GM18858 (cell line): Measurements from ENCODE around the gene LRRN4CL.

Experiments used
- ATAC-seq: cut with Tn5 transposase; IDR thresholded peaks from one replicate; pipeline ENCODE4 v1.9.1; 2021; ENCODE audit not compliant: unreplicated experiment

Gene LRRN4CL

GRCh38 chr11:62648185-62648966, 41.0 kb downstream of the LRRN4CL start:
- no peak for ATAC-seq

GRCh38 chr11:62647609-62648005, 41.7 kb downstream of the LRRN4CL start:
- no peak for ATAC-seq

GRCh38 chr11:62646825-62647608, 42.3 kb downstream of the LRRN4CL start:
- ATAC-seq = no peak

- ATAC-seq = peak; percentile 72
Observed at GRCh38 chr11:62645946-62646824, 43.1 kb downstream of the LRRN4CL start, which contains the start of gene GANAB. GANAB (minus strand) TSS chr11:62646613; CDS start chr11:62646599, 14 bp downstream.

GRCh38 chr11:62645671-62645945, 43.7 kb downstream of the LRRN4CL start:
- ATAC-seq = no peak

GRCh38 chr11:62644220-62644619, 45.1 kb downstream of the LRRN4CL start:
- ATAC-seq = no peak
